ENCODE results near the gene SARDH. TPM values are rescaled to one million over a fixed set of nuclear protein-coding genes. Genes with fewer than 3 reads are reported as not detected.

SARDH gene
- total and polyA plus RNA-seq, 2 donors (not counting 1 experiment from before 2014, with no cell fraction given), result 2.5 to 4.8 TPM

- no peak overlapping the region for H3K4me3 ChIP-seq (replicated peaks in 1 of 4; ENCODE audit: control extremely low read depth in 1 of 4, insufficient read depth in 1 of 4, low read depth in 3 of 4, low read length in 4 of 4)
- H3K9me3 ChIP-seq (ENCODE audit: control insufficient read depth, insufficient read depth, low read depth, low read length), result no peaks in the 10 kb centered on the region
Observed at GRCh38 chr9:133771486-133772482, 33.6 kb upstream of the SARDH start.

GRCh38 chr9:133770076-133770777 is 32.1 kb upstream of the SARDH start:
- Histone ChIP-seq H3K79me2 (ENCODE audit: control insufficient read depth, insufficient read depth, low read length) (no peaks in the 10 kb centered on the region), H4K20me1 (ENCODE audit: control insufficient read depth, extremely low read depth, insufficient read depth, low read length) (no peaks in the 10 kb centered on the region), H3K4me3 (replicated peaks in 1 of 4; ENCODE audit: control extremely low read depth in 1 of 4, insufficient read depth in 1 of 4, low read depth in 3 of 4, low read length in 4 of 4) (no peak overlapping the region), H3K4me1 (ENCODE audit: control insufficient read depth, extremely low read depth, insufficient read depth, low read length) (no peaks in the 10 kb centered on the region), H3K27ac (ENCODE audit: insufficient read depth, low read length) (no peak overlapping the region), H3K9me3 (ENCODE audit: control insufficient read depth, insufficient read depth, low read depth, low read length) (no peaks in the 10 kb centered on the region), H3K27me3 (ENCODE audit: control insufficient read depth, insufficient read depth, low read length) (no peaks in the 10 kb centered on the region), H3K4me2 (ENCODE audit: extremely low read depth, insufficient read depth, low read length) (no peak overlapping the region), H3K9ac (ENCODE audit: insufficient read depth, low read length) (no peak overlapping the region), H3K36me3 (ENCODE audit: control insufficient read depth, insufficient read depth, low read length) (peaks cover 20% of the 10 kb centered on the region), H2AFZ (ENCODE audit: low read length) (no peak overlapping the region)
- no peak for TF ChIP-seq EZH2 (IDR thresholded peaks at IDR 0.05; ENCODE audit: low read length, missing control alignments)
- no peak for TF ChIP-seq CTCF (conservative IDR thresholded peaks at IDR 0.05 in 1 of 2, IDR thresholded peaks at IDR 0.05 in 1 of 2; ENCODE audit: low read depth in 1 of 2, low read length in 2 of 2)
- DNase-seq (ENCODE audit: low read depth in 2 of 2), result no peak

More at GRCh38 chr9:133771486-133772482, 33.6 kb upstream of the SARDH start:
- Histone ChIP-seq H3K27me3 (ENCODE audit: control insufficient read depth, insufficient read depth, low read length) (no peaks in the 10 kb centered on the region), H3K4me2 (ENCODE audit: extremely low read depth, insufficient read depth, low read length) (no peak overlapping the region), H3K27ac (ENCODE audit: insufficient read depth, low read length) (no peak overlapping the region), H3K9ac (ENCODE audit: insufficient read depth, low read length) (no peak overlapping the region), H3K4me1 (ENCODE audit: control insufficient read depth, extremely low read depth, insufficient read depth, low read length) (no peaks in the 10 kb centered on the region), H3K36me3 (ENCODE audit: control insufficient read depth, insufficient read depth, low read length) (peaks cover 28% of the 10 kb centered on the region), H2AFZ (ENCODE audit: low read length) (no peak overlapping the region), H4K20me1 (ENCODE audit: control insufficient read depth, extremely low read depth, insufficient read depth, low read length) (no peaks in the 10 kb centered on the region), H3K79me2 (ENCODE audit: control insufficient read depth, insufficient read depth, low read length) (no peaks in the 10 kb centered on the region)
- TF ChIP-seq CTCF (conservative IDR thresholded peaks at IDR 0.05 in 1 of 2, IDR thresholded peaks at IDR 0.05 in 1 of 2; ENCODE audit: low read depth in 1 of 2, low read length in 2 of 2), result no peak
- TF ChIP-seq EZH2 (IDR thresholded peaks at IDR 0.05; ENCODE audit: low read length, missing control alignments), result no peak
- no peak for DNase-seq (ENCODE audit: low read depth in 2 of 2)

GRCh38 chr9:133769511-133770075 is 31.4 kb upstream of the SARDH start:
- TF ChIP-seq CTCF (conservative IDR thresholded peaks at IDR 0.05 in 1 of 2, IDR thresholded peaks at IDR 0.05 in 1 of 2; ENCODE audit: low read depth in 1 of 2, low read length in 2 of 2) (no peak), EZH2 (IDR thresholded peaks at IDR 0.05; ENCODE audit: low read length, missing control alignments) (no peak)
- Histone ChIP-seq H4K20me1 (ENCODE audit: control insufficient read depth, extremely low read depth, insufficient read depth, low read length) (no peaks in the 10 kb centered on the region), H3K9me3 (ENCODE audit: control insufficient read depth, insufficient read depth, low read depth, low read length) (no peaks in the 10 kb centered on the region), H3K36me3 (ENCODE audit: control insufficient read depth, insufficient read depth, low read length) (peaks cover 20% of the 10 kb centered on the region), H3K4me3 (replicated peaks in 1 of 4; ENCODE audit: control extremely low read depth in 1 of 4, insufficient read depth in 1 of 4, low read depth in 3 of 4, low read length in 4 of 4) (no peak overlapping the region), H3K27me3 (ENCODE audit: control insufficient read depth, insufficient read depth, low read length) (no peaks in the 10 kb centered on the region), H3K4me2 (ENCODE audit: extremely low read depth, insufficient read depth, low read length) (no peak overlapping the region), H3K27ac (ENCODE audit: insufficient read depth, low read length) (no peak overlapping the region), H3K79me2 (ENCODE audit: control insufficient read depth, insufficient read depth, low read length) (no peaks in the 10 kb centered on the region), H3K9ac (ENCODE audit: insufficient read depth, low read length) (no peak overlapping the region), H3K4me1 (ENCODE audit: control insufficient read depth, extremely low read depth, insufficient read depth, low read length) (no peaks in the 10 kb centered on the region), H2AFZ (ENCODE audit: low read length) (no peak overlapping the region)
- DNase-seq (ENCODE audit: low read depth in 2 of 2), result no peak

Measured in fibroblast of lung (primary cell).